ENCODE data around the gene NCF2. TPM values are rescaled to one million over a fixed set of nuclear protein-coding genes. Genes with fewer than 3 reads are reported as not detected.
A peak's percentile ranks its signal among the peaks of the same experiment; 100 is the strongest.

NCF2 gene
- total RNA-seq, 2 experiments from 2014 or later = 21.5 to 23.0 TPM

GRCh38 chr1:183589874-183590243 lies 400 bp downstream of the NCF2 start:
- Mint-ChIP-seq H3K36me3 (ENCODE audit: low read depth) (peaks cover 9% of the 10 kb centered on the region), H3K27ac (peak overlapping the region; percentile 93), H3K4me3 (peak overlapping the region; percentile 73), H3K4me1 (peaks cover 49% of the 10 kb centered on the region), H3K9me3 (no peaks in the 10 kb centered on the region), H3K27me3 (no peaks in the 10 kb centered on the region)
- CTCF ChIA-PET = interaction anchor here (1.2 to 4.2 kb wide), 3 partner anchors 11 to 122 kb away, joined by 4 to 25 read pairs (median 6); no protein-coding TSS in a partner anchor
- POLR2A ChIA-PET = interaction anchor here (0.9 to 4.4 kb wide), 8 partner anchors 10 to 118 kb away, joined by 3 to 25 read pairs (median 8); partner anchors contain the start of gene ARPC5
- DNase-seq = peak; percentile 20

- peaks cover 52% of the 10 kb centered on the region for H3K4me1 Mint-ChIP-seq
- ChIA-PET POLR2A (interaction anchor here (0.9 to 4.4 kb wide), 8 partner anchors 10 to 118 kb away, joined by 3 to 25 read pairs (median 8); partner anchors contain the start of gene ARPC5), CTCF (interaction anchor here (0.7 to 4.2 kb wide), 4 partner anchors 11 to 121 kb away, joined by 3 to 25 read pairs (median 5); no protein-coding TSS in a partner anchor)
Observed at GRCh38 chr1:183589384-183589783, 875 bp downstream of the NCF2 start.

GRCh38 chr1:183588827-183589226 lies 1.4 kb downstream of the NCF2 start:
- DNase-seq = peak; percentile 27
- no peaks in the 10 kb centered on the region for H3K9me3 Mint-ChIP-seq
- peak overlapping the region; percentile 93 for H3K27ac Mint-ChIP-seq
- POLR2A ChIA-PET = interaction anchor here (0.8 to 4.4 kb wide), 9 partner anchors 9 to 117 kb away, joined by 3 to 25 read pairs (median 5); partner anchors contain the start of gene ARPC5
- H3K4me1 Mint-ChIP-seq = peaks cover 53% of the 10 kb centered on the region
- no peaks in the 10 kb centered on the region for H3K27me3 Mint-ChIP-seq
- CTCF ChIA-PET = interaction anchor here (0.7 to 4.2 kb wide), 3 partner anchors 10 to 97 kb away, joined by 3 to 25 read pairs (median 4); no protein-coding TSS in a partner anchor
- peak overlapping the region; percentile 73 for H3K4me3 Mint-ChIP-seq
- peaks cover 14% of the 10 kb centered on the region for H3K36me3 Mint-ChIP-seq (ENCODE audit: low read depth)

More at GRCh38 chr1:183589384-183589783, 875 bp downstream of the NCF2 start:
- Mint-ChIP-seq H3K27ac (peak overlapping the region; percentile 93), H3K9me3 (no peaks in the 10 kb centered on the region), H3K36me3 (ENCODE audit: low read depth) (peaks cover 12% of the 10 kb centered on the region), H3K27me3 (no peaks in the 10 kb centered on the region), H3K4me3 (peak overlapping the region; percentile 73)
- DNase-seq = no peak

GRCh38 chr1:183586926-183587325 lies 3.3 kb downstream of the NCF2 start:
- Mint-ChIP-seq H3K27ac (no peak overlapping the region), H3K36me3 (ENCODE audit: low read depth) (peaks cover 14% of the 10 kb centered on the region), H3K9me3 (no peaks in the 10 kb centered on the region), H3K4me1 (peaks cover 40% of the 10 kb centered on the region), H3K4me3 (no peak overlapping the region), H3K27me3 (no peaks in the 10 kb centered on the region)
- ChIA-PET CTCF (interaction anchor here (0.6 to 1.1 kb wide), 2 partner anchors 114 to 305 kb away, joined by 3 read pairs; partner anchors contain the start of gene SMG7), POLR2A (no interaction called here)
- DNase-seq = no peak

GRCh38 chr1:183586455-183586854 lies 3.8 kb downstream of the NCF2 start:
- no peak for DNase-seq
- Mint-ChIP-seq H3K36me3 (ENCODE audit: low read depth) (peaks cover 14% of the 10 kb centered on the region), H3K27ac (no peak overlapping the region), H3K9me3 (no peaks in the 10 kb centered on the region), H3K4me1 (peaks cover 40% of the 10 kb centered on the region), H3K27me3 (no peaks in the 10 kb centered on the region), H3K4me3 (no peak overlapping the region)
- CTCF ChIA-PET = no interaction called here
- POLR2A ChIA-PET = no interaction called here

DNA sequence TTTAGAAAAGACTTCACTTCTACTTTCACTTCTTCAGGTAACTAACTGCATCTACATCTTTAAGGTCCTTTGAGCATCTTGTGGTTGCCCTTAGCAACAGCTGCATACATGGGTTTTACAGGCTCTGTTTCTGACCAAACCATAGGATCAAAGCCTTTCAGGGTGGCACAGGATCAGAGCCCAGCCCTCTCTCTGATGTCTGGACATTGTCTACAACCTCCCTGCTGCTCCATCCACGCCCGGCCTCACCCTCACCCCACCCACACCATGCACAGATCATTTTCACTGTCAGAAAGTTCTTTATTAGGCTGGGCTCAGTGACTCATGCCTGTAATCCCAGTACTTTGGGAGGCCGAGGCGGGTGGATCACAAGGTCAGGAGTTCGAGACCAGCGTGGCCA lies 5.2 kb downstream of the NCF2 start:
- Mint-ChIP-seq H3K27ac (no peak overlapping the region), H3K4me1 (peaks cover 39% of the 10 kb centered on the region), H3K36me3 (ENCODE audit: low read depth) (peaks cover 14% of the 10 kb centered on the region), H3K27me3 (no peaks in the 10 kb centered on the region), H3K9me3 (no peaks in the 10 kb centered on the region), H3K4me3 (no peak overlapping the region)
- ChIA-PET CTCF (no interaction called here), POLR2A (no interaction called here)
- DNase-seq = no peak

GRCh38 chr1:183584147-183584546 lies 6.1 kb downstream of the NCF2 start:
- no peak for DNase-seq
- Mint-ChIP-seq H3K27me3 (no peaks in the 10 kb centered on the region), H3K4me1 (peaks cover 33% of the 10 kb centered on the region), H3K27ac (no peak overlapping the region), H3K36me3 (ENCODE audit: low read depth) (peaks cover 14% of the 10 kb centered on the region), H3K9me3 (no peaks in the 10 kb centered on the region), H3K4me3 (no peak overlapping the region)
- POLR2A ChIA-PET = no interaction called here
- CTCF ChIA-PET = no interaction called here

GRCh38 chr1:183583466-183583865 lies 6.8 kb downstream of the NCF2 start:
- H3K4me3 Mint-ChIP-seq = no peak overlapping the region
- no peak overlapping the region for H3K27ac Mint-ChIP-seq
- peaks cover 14% of the 10 kb centered on the region for H3K36me3 Mint-ChIP-seq (ENCODE audit: low read depth)
- ChIA-PET CTCF (no interaction called here), POLR2A (no interaction called here)
- H3K4me1 Mint-ChIP-seq = peaks cover 27% of the 10 kb centered on the region
- no peak for DNase-seq
- no peaks in the 10 kb centered on the region for H3K9me3 Mint-ChIP-seq
- peaks cover 2% of the 10 kb centered on the region for H3K27me3 Mint-ChIP-seq

GRCh38 chr1:183582021-183582713 lies 8.1 kb downstream of the NCF2 start:
- Mint-ChIP-seq H3K27me3 (peaks cover 2% of the 10 kb centered on the region), H3K9me3 (no peaks in the 10 kb centered on the region), H3K36me3 (ENCODE audit: low read depth) (peaks cover 14% of the 10 kb centered on the region), H3K27ac (no peak overlapping the region), H3K4me3 (no peak overlapping the region), H3K4me1 (peaks cover 26% of the 10 kb centered on the region)
- DNase-seq = no peak
- ChIA-PET CTCF (interaction anchor here (1.3 kb wide), 1 partner anchor 73 kb away, joined by 3 read pairs; no protein-coding TSS in a partner anchor), POLR2A (no interaction called here)

DNA sequence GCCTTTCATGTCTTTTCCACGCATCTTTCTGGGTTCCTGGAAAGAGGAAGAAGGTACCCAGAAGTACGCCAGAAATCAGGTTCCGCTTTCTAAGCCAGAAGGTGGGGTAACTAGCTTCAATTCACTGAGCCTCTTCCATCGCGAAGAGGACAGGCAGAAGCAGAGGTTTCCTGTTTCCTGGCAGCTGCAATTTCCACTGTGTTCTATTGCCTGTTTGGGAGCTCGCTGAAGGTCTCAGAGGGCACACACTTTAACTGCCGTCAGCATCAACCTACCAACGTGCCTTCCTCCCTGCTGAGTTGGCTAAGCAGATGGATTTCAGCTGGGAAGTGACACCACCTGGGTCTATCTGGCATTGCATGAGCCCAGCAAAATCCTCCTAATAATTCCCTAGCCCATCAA lies 10.0 kb downstream of the NCF2 start:
- Mint-ChIP-seq H3K36me3 (ENCODE audit: low read depth) (peaks cover 11% of the 10 kb centered on the region), H3K4me3 (no peak overlapping the region), H3K4me1 (peaks cover 26% of the 10 kb centered on the region), H3K27me3 (peaks cover 2% of the 10 kb centered on the region), H3K9me3 (no peaks in the 10 kb centered on the region), H3K27ac (peak overlapping the region; percentile 79)
- peak; percentile 19 for DNase-seq
- POLR2A ChIA-PET = interaction anchor here (0.8 to 2.1 kb wide), 9 partner anchors 9 to 471 kb away, joined by 3 to 17 read pairs (median 3); partner anchors contain the start of genes NCF2, SMG7 and TSEN15
- CTCF ChIA-PET = interaction anchor here (0.8 to 4.3 kb wide), 9 partner anchors 9 to 110 kb away, joined by 3 to 25 read pairs (median 4); partner anchors contain the start of gene NCF2

- H3K4me3 Mint-ChIP-seq = no peak overlapping the region
- no peaks in the 10 kb centered on the region for H3K9me3 Mint-ChIP-seq
- ChIA-PET POLR2A (interaction anchor here (0.6 to 2.1 kb wide), 4 partner anchors 10 to 472 kb away, joined by 3 to 17 read pairs (median 4); partner anchors contain the start of genes NCF2 and TSEN15), CTCF (interaction anchor here (0.6 to 4.3 kb wide), 6 partner anchors 10 to 109 kb away, joined by 3 to 25 read pairs (median 3); partner anchors contain the start of gene NCF2)
- H3K27me3 Mint-ChIP-seq = peaks cover 2% of the 10 kb centered on the region
- no peak overlapping the region for H3K27ac Mint-ChIP-seq
- no peak for DNase-seq
- peaks cover 19% of the 10 kb centered on the region for H3K4me1 Mint-ChIP-seq
- H3K36me3 Mint-ChIP-seq (ENCODE audit: low read depth) = peaks cover 4% of the 10 kb centered on the region
Observed at GRCh38 chr1:183578856-183579255, 11.4 kb downstream of the NCF2 start.

GRCh38 chr1:183577897-183578465 lies 12.3 kb downstream of the NCF2 start:
- ChIA-PET POLR2A (interaction anchor here (0.7 to 2.6 kb wide), 3 partner anchors 11 to 96 kb away, joined by 3 to 10 read pairs (median 3); no protein-coding TSS in a partner anchor), CTCF (interaction anchor here (1.2 to 4.3 kb wide), 3 partner anchors 11 to 48 kb away, joined by 3 to 25 read pairs (median 3); partner anchors contain the start of gene NCF2)
- Mint-ChIP-seq H3K36me3 (ENCODE audit: low read depth) (peaks cover 10% of the 10 kb centered on the region), H3K9me3 (no peaks in the 10 kb centered on the region), H3K27ac (no peak overlapping the region), H3K4me3 (no peak overlapping the region), H3K4me1 (peaks cover 19% of the 10 kb centered on the region), H3K27me3 (peaks cover 2% of the 10 kb centered on the region)
- no peak for DNase-seq

DNA sequence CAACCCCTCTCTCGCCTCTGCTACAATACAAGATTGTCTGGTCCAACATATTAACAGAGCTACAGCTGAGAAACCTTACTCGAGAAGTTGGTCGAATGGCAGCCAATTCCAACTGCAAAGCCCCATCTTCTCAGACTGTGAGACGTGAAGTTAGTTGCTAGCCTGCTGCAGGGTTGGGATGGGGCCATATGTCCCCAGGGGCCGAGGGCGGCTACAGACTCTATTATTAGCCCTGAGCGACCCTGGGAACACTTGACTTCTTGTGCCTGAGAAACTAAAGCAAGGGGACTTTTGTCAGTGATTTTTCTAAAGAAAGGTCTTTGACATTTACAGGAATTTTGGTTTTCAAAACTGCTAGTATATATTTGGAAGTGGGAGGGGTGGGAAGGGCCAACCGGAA lies 13.7 kb downstream of the NCF2 start:
- ChIA-PET POLR2A (interaction anchor here (0.9 to 2.6 kb wide), 2 partner anchors 11 to 13 kb away, joined by 3 to 10 read pairs; no protein-coding TSS in a partner anchor), CTCF (interaction anchor here (4.3 kb wide), 1 partner anchor 13 kb away, joined by 25 read pairs; the partner anchor contains the start of gene NCF2)
- peaks cover 2% of the 10 kb centered on the region for H3K27me3 Mint-ChIP-seq
- no peak overlapping the region for H3K27ac Mint-ChIP-seq
- H3K4me1 Mint-ChIP-seq = peaks cover 17% of the 10 kb centered on the region
- H3K36me3 Mint-ChIP-seq (ENCODE audit: low read depth) = peaks cover 13% of the 10 kb centered on the region
- DNase-seq = no peak
- H3K4me3 Mint-ChIP-seq = no peak overlapping the region
- no peaks in the 10 kb centered on the region for H3K9me3 Mint-ChIP-seq

Measured in activated CD4-positive, alpha-beta memory T cell treated with anti-CD3 and anti-CD28 coated beads, Interleukin-2, amount 10 ng/mL, durations not matched to agents 7 days and 5 days (primary cell).